Endodermal cell (in vitro differentiated cells): ENCODE measurements around the gene GRPEL2. TPM values are rescaled to one million over a fixed set of nuclear protein-coding genes. Genes with fewer than 3 reads are reported as not detected.

Source experiments
- DNase-seq: peaks from one replicate; pipeline ENCODE4 v3.0.0-alpha.2; 2017
- H3K27ac ChIP-seq: 2 replicates; pipeline ENCODE4 v1.5.1; 2013; ENCODE audit warnings: mild to moderate bottlenecking, low read depth, low read length, moderate library complexity
- H3K27me3 ChIP-seq: 2 replicates; pipeline ENCODE4 v1.6.1; 2013; ENCODE audit warnings: mild to moderate bottlenecking, low read length, moderate library complexity; ENCODE audit not compliant: insufficient read depth, control insufficient read depth, poor library complexity, severe bottlenecking
- H3K36me3 ChIP-seq: 2 replicates; pipeline ENCODE4 v1.7.0; 2013; ENCODE audit warnings: mild to moderate bottlenecking, low read length, moderate library complexity; ENCODE audit not compliant: control insufficient read depth, insufficient read depth
- H3K4me1 ChIP-seq: one replicate; pipeline ENCODE4 v1.7.0; 2013; ENCODE audit warnings: low read length; ENCODE audit not compliant: control insufficient read depth, insufficient read depth
- H3K4me3 ChIP-seq: 2 replicates; pipeline ENCODE4 v1.5.1; 2013; ENCODE audit warnings: mild to moderate bottlenecking, low read length, moderate library complexity
- H3K9ac ChIP-seq: 2 replicates; pipeline ENCODE4 v1.6.1; 2013; ENCODE audit warnings: mild to moderate bottlenecking, low read length, moderate library complexity; ENCODE audit not compliant: poor library complexity, severe bottlenecking; ENCODE audit errors: extremely low read depth
- H3K9me3 ChIP-seq: 2 replicates; pipeline ENCODE4 v1.6.1; 2013; ENCODE audit warnings: mild to moderate bottlenecking, low read length, moderate library complexity; ENCODE audit not compliant: control insufficient read depth
- H3K27ac Mint-ChIP-seq: 2 replicates; pipeline ENCODE4 v1.8.0; 2020; ENCODE audit warnings: mixed read lengths
- H3K27me3 Mint-ChIP-seq: 2 replicates; pipeline ENCODE4 v1.8.0; 2021; ENCODE audit warnings: mild to moderate bottlenecking, mixed read lengths; ENCODE audit not compliant: insufficient read depth
- H3K36me3 Mint-ChIP-seq: 2 replicates; pipeline ENCODE4 v1.8.0; 2020; ENCODE audit warnings: low read depth, mixed read lengths
- H3K4me1 Mint-ChIP-seq: 2 replicates; pipeline ENCODE4 v1.8.0; 2020; ENCODE audit warnings: mixed read lengths
- H3K4me3 Mint-ChIP-seq: 2 replicates; pipeline ENCODE4 v1.8.0; 2020; ENCODE audit warnings: mild to moderate bottlenecking, moderate library complexity, mixed read lengths
- H3K9me3 Mint-ChIP-seq: 2 replicates; pipeline ENCODE4 v1.8.0; 2020; ENCODE audit warnings: mild to moderate bottlenecking, mixed read lengths
- CTCF ChIP-seq: fragments of 200-600 bp; sonication (generic); conservative IDR thresholded peaks from 2 replicates; pipeline ENCODE4 v1.5.0; 2021; ENCODE audit warnings: antibody characterized with exemption, mild to moderate bottlenecking
- WGBS, 2 experiments: methylation state at CpG; one replicate each; pipeline versions ENCODE4 v1.1.5 to v1.1.7; 2013; ENCODE audit warnings: missing lambda C conversion rate in 2 of 2, mixed read lengths in 1 of 2; ENCODE audit not compliant: insufficient coverage in 1 of 2, insufficient read length in 1 of 2; 5-methylcytosine and 5-hydroxymethylcytosine counted together
- total RNA-seq, 2 donors: library from RNA; stranded (reverse); fragmentation: NEBNext Ultra II Directional in 1 of 2; extraction: Animal tissue kit (Norgen Biotek cat#: 25700) in 1 of 2; gene quantifications; 2 replicates in 1 of 2; 3 replicates in 1 of 2; pipeline ENCODE4 v1.2.1, GENCODE V29; 2021

Gene GRPEL2
- total RNA-seq, 2 donors from 2014 or later: 26.2 to 31.6 TPM

GRCh38 chr5:149358294-149358651 lies 13.0 kb downstream of the GRPEL2 start:
- H3K9me3 ChIP-seq: no peaks in the 10 kb centered on the region
- H3K36me3 ChIP-seq: peaks cover 13% of the 10 kb centered on the region
- H3K4me1 ChIP-seq: no peaks in the 10 kb centered on the region
- 6% methylated on average over 15 to 18 of the region's 18 CpGs for WGBS, 2 experiments
- H3K27ac ChIP-seq: no peak overlapping the region
- Mint-ChIP-seq H3K36me3 (peaks cover 19% of the 10 kb centered on the region), H3K4me3 (peak overlapping the region; percentile 81), H3K4me1 (peaks cover 4% of the 10 kb centered on the region), H3K27ac (peak overlapping the region; percentile 70), H3K9me3 (no peaks in the 10 kb centered on the region), H3K27me3 (peaks cover 18% of the 10 kb centered on the region)
- TF ChIP-seq CTCF: no peak
- H3K4me3 ChIP-seq: peak overlapping the region; percentile 81
- no peak for DNase-seq
- no peak overlapping the region for H3K9ac ChIP-seq
- H3K27me3 ChIP-seq: peaks cover 28% of the 10 kb centered on the region

- Mint-ChIP-seq H3K27ac (no peak overlapping the region), H3K4me3 (peak overlapping the region; percentile 81), H3K36me3 (peaks cover 15% of the 10 kb centered on the region), H3K4me1 (peaks cover 4% of the 10 kb centered on the region), H3K9me3 (no peaks in the 10 kb centered on the region), H3K27me3 (peaks cover 18% of the 10 kb centered on the region)
- TF ChIP-seq CTCF: no peak
- Histone ChIP-seq H3K9me3 (no peaks in the 10 kb centered on the region), H3K27ac (no peak overlapping the region), H3K4me1 (no peaks in the 10 kb centered on the region), H3K4me3 (peak overlapping the region; percentile 81), H3K36me3 (peaks cover 6% of the 10 kb centered on the region), H3K27me3 (peaks cover 28% of the 10 kb centered on the region), H3K9ac (no peak overlapping the region)
- peak; percentile 21 for DNase-seq
- 87 to 94% methylated on average over 3 to 8 of the region's 8 CpGs for WGBS, 2 experiments
These were observed 13.7 kb downstream of the GRPEL2 start for GRCh38 chr5:149358868-149359495.

- H3K36me3 Mint-ChIP-seq: peaks cover 7% of the 10 kb centered on the region
- Histone ChIP-seq H3K9ac (no peak overlapping the region), H3K27ac (no peak overlapping the region), H3K9me3 (no peaks in the 10 kb centered on the region), H3K4me3 (no peak overlapping the region), H3K27me3 (peaks cover 28% of the 10 kb centered on the region), H3K36me3 (peaks cover 2% of the 10 kb centered on the region), H3K4me1 (no peaks in the 10 kb centered on the region)
- peaks cover 18% of the 10 kb centered on the region for H3K27me3 Mint-ChIP-seq
- DNase-seq: peak; percentile 15
- 79 to 88% methylated on average over 1 of the region's 1 CpG for WGBS, 2 experiments
- no peak for TF ChIP-seq CTCF
- no peak overlapping the region for H3K4me3 Mint-ChIP-seq
- H3K4me1 Mint-ChIP-seq: peaks cover 4% of the 10 kb centered on the region
- H3K27ac Mint-ChIP-seq: no peak overlapping the region
- no peaks in the 10 kb centered on the region for H3K9me3 Mint-ChIP-seq
These were observed 15.0 kb downstream of the GRPEL2 start for GRCh38 chr5:149360272-149360671.
